ENCODE measurements around the gene ITIH2. TPM values are rescaled to one million over a fixed set of nuclear protein-coding genes. Genes with fewer than 3 reads are reported as not detected.
"Not testable (repeated sequence)": the region's sequence is repeated elsewhere in the genome, so short reads cannot be mapped to it uniquely, and the experiment has no call there.

ITIH2 gene, protein sequence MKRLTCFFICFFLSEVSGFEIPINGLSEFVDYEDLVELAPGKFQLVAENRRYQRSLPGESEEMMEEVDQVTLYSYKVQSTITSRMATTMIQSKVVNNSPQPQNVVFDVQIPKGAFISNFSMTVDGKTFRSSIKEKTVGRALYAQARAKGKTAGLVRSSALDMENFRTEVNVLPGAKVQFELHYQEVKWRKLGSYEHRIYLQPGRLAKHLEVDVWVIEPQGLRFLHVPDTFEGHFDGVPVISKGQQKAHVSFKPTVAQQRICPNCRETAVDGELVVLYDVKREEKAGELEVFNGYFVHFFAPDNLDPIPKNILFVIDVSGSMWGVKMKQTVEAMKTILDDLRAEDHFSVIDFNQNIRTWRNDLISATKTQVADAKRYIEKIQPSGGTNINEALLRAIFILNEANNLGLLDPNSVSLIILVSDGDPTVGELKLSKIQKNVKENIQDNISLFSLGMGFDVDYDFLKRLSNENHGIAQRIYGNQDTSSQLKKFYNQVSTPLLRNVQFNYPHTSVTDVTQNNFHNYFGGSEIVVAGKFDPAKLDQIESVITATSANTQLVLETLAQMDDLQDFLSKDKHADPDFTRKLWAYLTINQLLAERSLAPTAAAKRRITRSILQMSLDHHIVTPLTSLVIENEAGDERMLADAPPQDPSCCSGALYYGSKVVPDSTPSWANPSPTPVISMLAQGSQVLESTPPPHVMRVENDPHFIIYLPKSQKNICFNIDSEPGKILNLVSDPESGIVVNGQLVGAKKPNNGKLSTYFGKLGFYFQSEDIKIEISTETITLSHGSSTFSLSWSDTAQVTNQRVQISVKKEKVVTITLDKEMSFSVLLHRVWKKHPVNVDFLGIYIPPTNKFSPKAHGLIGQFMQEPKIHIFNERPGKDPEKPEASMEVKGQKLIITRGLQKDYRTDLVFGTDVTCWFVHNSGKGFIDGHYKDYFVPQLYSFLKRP
- total RNA-seq: not detected
- long read RNA-seq: 0 reads

DNA sequence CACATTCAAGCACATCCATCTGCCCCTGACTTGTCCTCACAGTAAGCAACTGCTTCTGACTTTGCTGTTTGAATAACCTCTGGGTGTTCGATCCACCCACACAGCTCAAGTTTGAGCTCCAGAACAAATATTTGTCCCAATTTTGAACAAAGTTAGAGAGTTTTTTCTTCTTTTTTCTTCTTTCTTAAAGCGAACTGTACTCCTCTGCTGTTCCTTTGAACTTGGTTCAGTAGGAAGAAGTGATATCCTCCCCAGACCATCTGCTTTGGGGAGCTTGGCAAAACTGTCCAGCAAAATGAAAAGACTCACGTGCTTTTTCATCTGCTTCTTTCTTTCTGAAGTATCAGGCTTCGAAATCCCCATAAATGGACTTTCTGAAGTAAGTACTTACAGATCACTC lies at the start of gene ITIH2:
Gene ITIH2, plus strand, starts transcription at position 177 of the 400 bp plus-strand sequence. Its CDS starts 119 bp downstream, at position 296.
- DNase-seq (ENCODE audit: low spot score): no peak

DNA sequence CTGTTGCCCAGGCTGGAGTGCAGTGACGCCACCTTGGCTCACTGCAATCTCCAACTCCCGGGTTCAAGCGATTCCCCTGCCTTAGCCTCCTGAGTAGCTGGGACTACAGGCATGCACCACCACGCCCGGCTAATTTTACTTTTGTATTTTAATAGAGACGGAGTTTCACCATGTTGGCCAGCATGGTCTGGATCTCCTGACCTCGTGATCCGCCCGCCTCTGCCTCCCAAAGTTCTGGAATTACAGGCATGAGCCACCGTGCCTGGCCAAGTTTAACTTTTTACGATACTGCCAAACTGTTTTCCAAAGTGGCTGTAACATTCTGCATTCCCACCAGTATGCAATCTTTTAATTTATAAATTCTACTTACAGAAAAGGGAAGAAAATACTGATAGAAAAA lies 46.0 kb upstream of the ITIH2 start:
- DNase-seq (ENCODE audit: low spot score): not testable (repeated sequence)

GRCh38 chr10:7657552-7657951 lies 45.6 kb upstream of the ITIH2 start:
- no peak for DNase-seq (ENCODE audit: low spot score)

- no peak for DNase-seq (ENCODE audit: low spot score)
Measured at GRCh38 chr10:7659560-7659959, 43.6 kb upstream of the ITIH2 start.

GRCh38 chr10:7662522-7662921 lies 40.6 kb upstream of the ITIH2 start:
- DNase-seq (ENCODE audit: low spot score): no peak

- no peak for DNase-seq (ENCODE audit: low spot score)
Measured at GRCh38 chr10:7664707-7665106, 38.4 kb upstream of the ITIH2 start.

GRCh38 chr10:7665767-7666166 lies 37.3 kb upstream of the ITIH2 start:
- DNase-seq (ENCODE audit: low spot score): no peak

- no peak for DNase-seq (ENCODE audit: low spot score)
Measured at GRCh38 chr10:7666253-7667023, 36.7 kb upstream of the ITIH2 start, which contains the start of gene ITIH5. ITIH5 (minus strand) TSS chr10:7666966; CDS start chr10:7666892, 74 bp downstream.

- no peak for DNase-seq (ENCODE audit: low spot score)
Measured at GRCh38 chr10:7667262-7668141, 35.6 kb upstream of the ITIH2 start.

DNA sequence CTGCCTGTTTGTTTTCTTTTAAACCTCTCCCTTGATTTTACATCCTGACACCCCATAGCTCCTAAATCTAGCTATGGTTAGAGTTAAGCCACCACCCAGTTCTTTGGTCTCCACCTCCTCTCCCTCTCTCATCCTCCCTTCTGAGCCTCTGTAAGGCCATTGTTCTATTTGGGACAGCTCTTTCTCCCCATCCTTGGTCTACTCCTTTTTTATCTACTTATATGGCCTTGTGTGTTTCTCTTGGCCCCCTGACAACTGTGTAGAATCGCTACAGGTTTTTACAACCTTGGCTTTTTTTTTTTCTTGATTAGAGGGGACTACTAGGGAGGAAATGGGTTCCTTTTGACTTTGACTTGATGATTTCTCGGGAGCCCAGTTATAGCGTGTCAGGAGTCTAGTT lies 33.0 kb upstream of the ITIH2 start:
- DNase-seq (ENCODE audit: low spot score): no peak

GRCh38 chr10:7672341-7673134 lies 30.6 kb upstream of the ITIH2 start:
- no peak for DNase-seq (ENCODE audit: low spot score)

GRCh38 chr10:7679256-7679655 lies 23.9 kb upstream of the ITIH2 start:
- no peak for DNase-seq (ENCODE audit: low spot score)

DNA sequence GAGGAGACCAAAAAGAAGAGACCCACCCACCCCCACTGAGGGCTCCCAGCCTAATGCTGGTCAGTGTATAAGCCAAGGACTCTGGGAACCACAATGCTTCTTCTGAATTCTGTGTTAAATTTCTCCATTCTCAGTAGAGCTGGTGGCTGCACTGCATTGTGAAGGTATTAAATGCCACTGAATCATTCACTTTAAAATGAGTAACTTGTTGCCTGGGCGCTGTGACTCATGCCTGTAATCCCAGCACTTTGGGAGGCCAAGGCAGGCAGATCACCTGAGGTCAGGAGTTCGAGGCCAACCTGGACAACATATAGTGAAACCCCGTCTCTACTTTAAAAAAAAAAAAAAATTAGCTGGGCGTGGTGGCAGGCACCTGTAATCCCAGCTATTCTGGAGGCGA lies 23.0 kb upstream of the ITIH2 start:
- not testable (repeated sequence) for DNase-seq (ENCODE audit: low spot score)

DNA sequence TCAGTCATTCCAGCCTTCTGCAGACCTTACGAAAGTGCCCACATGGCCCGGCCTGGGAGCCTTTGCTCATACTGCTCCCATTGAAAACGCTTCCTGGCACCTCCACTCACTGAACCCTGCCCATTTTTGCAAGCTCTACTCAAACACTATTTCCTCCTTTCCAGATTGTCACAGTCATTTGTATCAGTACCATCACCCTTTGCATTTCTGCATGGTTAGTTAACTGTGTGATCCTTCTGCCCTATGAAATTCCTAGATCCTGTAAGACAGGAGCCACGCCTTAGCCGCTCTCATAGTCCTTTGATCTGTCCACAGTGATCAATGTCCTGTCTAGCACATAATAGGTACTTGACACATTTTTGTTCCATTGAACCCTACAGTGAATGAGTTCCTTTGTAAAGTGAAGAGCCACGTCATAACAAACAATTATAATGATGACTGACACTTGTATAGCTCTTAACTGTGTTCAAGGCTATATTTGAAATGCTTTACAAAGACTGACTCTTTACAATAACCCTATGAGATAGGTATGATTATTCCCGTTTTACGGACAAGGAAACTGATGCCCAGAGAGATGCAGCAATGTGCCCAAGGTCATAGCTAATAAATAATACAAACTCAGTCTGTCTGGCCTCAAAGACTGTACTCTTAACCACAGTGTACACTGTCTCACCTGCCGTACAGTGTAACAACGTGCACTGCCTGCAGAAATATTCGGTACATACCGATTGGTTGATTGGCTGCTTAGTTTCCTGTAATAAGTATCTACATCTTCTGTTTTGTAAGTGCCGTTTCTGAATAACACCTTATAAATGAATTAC lies 16.6 kb upstream of the ITIH2 start:
- no peak for DNase-seq (ENCODE audit: low spot score)

- no peak for DNase-seq (ENCODE audit: low spot score)
Measured at GRCh38 chr10:7687228-7687907, 15.7 kb upstream of the ITIH2 start.

DNA sequence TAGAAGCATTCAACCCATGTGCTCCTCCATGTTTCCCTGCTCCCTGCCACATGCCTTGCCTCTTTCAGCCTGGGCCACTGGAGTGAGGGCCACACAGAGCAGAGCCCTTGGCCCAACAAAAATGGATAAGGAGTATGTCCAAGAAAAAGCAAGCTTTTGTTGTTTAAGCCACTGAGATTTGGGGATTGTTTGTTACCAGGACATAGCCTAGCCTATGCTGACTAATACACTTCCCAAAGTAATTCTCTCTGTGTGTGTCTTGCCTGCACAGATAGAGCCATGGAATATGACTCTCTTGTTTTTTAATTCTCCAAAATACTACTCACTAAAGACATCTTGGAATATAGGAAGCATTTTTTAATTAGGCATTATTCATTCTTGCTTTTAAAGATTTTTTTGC lies 13.5 kb upstream of the ITIH2 start:
- no peak for DNase-seq (ENCODE audit: low spot score)

- DNase-seq (ENCODE audit: low spot score): not testable (repeated sequence)
Measured at GRCh38 chr10:7690885-7691597, 12.1 kb upstream of the ITIH2 start.
